Heart right ventricle (tissue), 16 donors: Measurements from ENCODE around the gene SLC35D3. TPM values are rescaled to one million over a fixed set of nuclear protein-coding genes. Genes with fewer than 3 reads are reported as not detected.
"Not testable (repeated sequence)": the region's sequence is repeated elsewhere in the genome, so short reads cannot be mapped to it uniquely, and the experiment has no call there.

Source experiments
- ATAC-seq, 8 donors: fragments of 200-7000 bp; cut with Tn5 transposase; one replicate each; pipeline ENCODE4 v1.9.1; 2020; ENCODE audit warnings: mild to moderate bottlenecking in 8 of 8, moderate library complexity in 8 of 8, moderate number of reproducible peaks in 1 of 8
- DNase-seq, 2 donors: peaks; one replicate each; pipeline ENCODE4 v3.0.0-alpha.2; 2020
- H3K27ac ChIP-seq, 10 donors: fragments of 200-600 bp; sonication (generic) in 2 of 10; one replicate each; pipeline versions ENCODE4 v1.5.0 to v1.8.0; 2020 to 2022; ENCODE audit warnings: mild to moderate bottlenecking in 3 of 10
- H3K27me3 ChIP-seq, 7 donors: fragments of 200-600 bp; one replicate each; pipeline ENCODE4 v1.8.0; 2021 to 2022; ENCODE audit warnings: mild to moderate bottlenecking in 2 of 7
- H3K36me3 ChIP-seq, 9 donors: fragments of 200-600 bp; sonication (generic) in 1 of 9; one replicate each; pipeline versions ENCODE4 v1.5.0 to v1.8.0; 2020 to 2022; ENCODE audit warnings: mild to moderate bottlenecking in 2 of 9
- H3K4me1 ChIP-seq, 9 donors: fragments of 200-600 bp; sonication (generic) in 1 of 9; one replicate each; pipeline versions ENCODE4 v1.5.0 to v1.8.0; 2020 to 2022; ENCODE audit warnings: mild to moderate bottlenecking in 4 of 9
- H3K4me3 ChIP-seq, 10 donors: fragments of 200-600 bp; sonication (generic) in 2 of 10; one replicate each; pipeline versions ENCODE4 v1.5.0 to v1.8.0; 2020 to 2022; ENCODE audit warnings: mild to moderate bottlenecking in 7 of 10, moderate library complexity in 2 of 10
- H3K9me3 ChIP-seq, 11 donors: fragments of 200-600 bp in 10 of 11; sonication (generic) in 2 of 11; one replicate each; pipeline versions ENCODE4 v1.5.0 to v1.8.0; 2013 to 2022; ENCODE audit warnings: mild to moderate bottlenecking in 2 of 11, control low read depth in 1 of 11, moderate library complexity in 1 of 11
- CTCF ChIP-seq, 9 donors: fragments of 200-600 bp; sonication (generic) in 2 of 9; IDR thresholded peaks; one replicate each; pipeline versions ENCODE4 v1.5.0 to v1.8.0; 2021 to 2022; ENCODE audit warnings: antibody characterized with exemption in 9 of 9, mild to moderate bottlenecking in 5 of 9, moderate library complexity in 1 of 9
- WGBS, 2 donors: extraction: QIAGEN DNeasy Blood & Tissue Kit; methylation state at CpG; one replicate each; pipeline ENCODE4 v1.1.7; 2013; ENCODE audit warnings: inconsistent platforms in 1 of 2; 5-methylcytosine and 5-hydroxymethylcytosine counted together
- intact Hi-C, 10 donors: fragments of 100-400 bp; cut with DNase I; formaldehyde crosslinking; loops; one replicate each; pipeline versions ENCODE4 v1.11.1 to v1.14.2; 2022
- polyA plus RNA-seq, 2 donors: library from polyadenylated mRNA; stranded (reverse); fragments of 200-250 nt; gene quantifications; one replicate each; pipeline ENCODE4 v1.2.3, GENCODE V29; 2013
- total RNA-seq, 10 donors: library from RNA; stranded (reverse); fragmentation: NEBNext Ultra II Directional in 3 of 10; extraction: Animal tissue kit (Norgen Biotek cat#: 25700) in 3 of 10; gene quantifications; one replicate each; pipeline versions ENCODE4 v1.2.1 to v1.2.4, GENCODE V29; 2021 to 2023
- donor health status: Arrhythmogenic right ventricular cardiomyopathy.
- donor health status: ischemic (EF 13 %, LVEDD 7.1; RV severe dilation, severe dysfunction).
- donor health status: healthy with polysubstance abuse.
- donor health status: DM: no; HTN: yes; CAD: no.
- donor health status: DM: no; HTN: no; CAD: no.
- donor health status: ischemic (EF 25% LVEDD 6.9; RV normal size, moderate dysfunction).
- donor health status: ischemic (EF 25% LVEDD 5.7; RV mildly dilated, moderate dysfunction).
- donor health status: healthy.
- donor health status: DM: yes; HTN: yes; CAD: no.
- donor health status: Ischemic cardiomyopathy.
- donor health status: ischemic (EF 35%, LVEDD 5.7; RV mildly dilated, moderate dysfunction).
- donor health status: nonischemic (EF 11% LVEDD 7.7; RV severe dilation, severe dysfunction).
- donor health status: DM: yes; HTN: yes; CAD: no.
- donor health status: PGD.
- donor health status: ischemic (EF 29% LVEDD 5.4; RV normal size, mild dysfunction).
- donor health status: nonischemic (EF 23%, LVEDD 6.1; RV moderate dilation, normal function).

The SLC35D3 gene
- total and polyA plus RNA-seq, 12 donors: 0.04 TPM; not detected in 11

DNA sequence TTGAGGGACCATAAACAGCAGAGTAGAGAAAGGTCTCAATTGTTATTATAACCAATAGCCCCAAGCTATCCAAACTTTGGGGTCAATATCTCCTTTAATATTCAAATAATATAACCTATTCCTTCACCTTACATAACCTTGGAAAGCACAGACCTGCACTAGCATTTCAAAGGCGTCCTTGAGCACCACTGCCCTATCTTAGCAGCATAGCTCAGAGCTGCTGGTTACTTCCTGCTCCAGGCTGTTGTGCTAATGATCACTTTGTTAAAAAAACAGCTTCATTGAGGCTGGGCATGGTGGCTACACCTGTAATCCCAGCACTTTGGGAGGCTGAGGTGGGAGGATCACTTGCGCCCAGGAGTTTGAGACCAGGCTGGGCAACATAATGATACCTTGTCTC lies 10.5 kb downstream of the SLC35D3 start:
- intact Hi-C loops: no loop called here
- H3K4me1 ChIP-seq: no peaks in the 10 kb centered on the region
- H3K27me3 ChIP-seq: peaks cover 0 to 26% (median 4%) of the 10 kb centered on the region in 7 donors
- H3K36me3 ChIP-seq: no peaks in the 10 kb centered on the region
- no peak for TF ChIP-seq CTCF (IDR thresholded peaks at IDR 0.05)
- DNase-seq: no peak
- 77 to 80% methylated on average over 2 of the region's 2 CpGs for WGBS, 2 donors
- H3K4me3 ChIP-seq: no peak overlapping the region
- no peak for ATAC-seq
- H3K9me3 ChIP-seq: no peaks in the 10 kb centered on the region
- H3K27ac ChIP-seq: no peak overlapping the region

DNA sequence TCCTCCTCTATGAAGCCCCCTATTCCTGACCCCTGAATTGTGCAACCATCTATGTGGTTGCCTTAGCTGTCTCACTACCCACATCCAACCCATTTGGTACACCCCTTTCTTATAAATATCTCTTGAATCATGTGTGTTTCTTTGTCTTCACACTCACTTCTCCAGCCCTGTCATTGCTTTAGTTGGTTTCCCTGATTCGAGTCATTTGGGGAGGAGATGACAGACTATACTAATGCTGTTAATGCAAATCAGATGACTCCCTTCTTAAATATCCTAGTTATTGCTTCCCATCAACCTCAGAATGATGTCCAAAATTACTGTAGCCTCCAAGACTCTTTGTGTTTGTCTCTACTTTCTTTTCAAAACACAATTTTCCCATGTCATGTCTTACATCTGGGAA lies 23.0 kb downstream of the SLC35D3 start:
- no peaks in the 10 kb centered on the region for H3K36me3 ChIP-seq
- peaks cover 0 to 29% (median 4%) of the 10 kb centered on the region in 7 donors for H3K27me3 ChIP-seq
- no peak for TF ChIP-seq CTCF (IDR thresholded peaks at IDR 0.05)
- DNase-seq (no peak), ATAC-seq (no peak)
- no peak overlapping the region for H3K4me3 ChIP-seq
- H3K27ac ChIP-seq: no peak overlapping the region
- H3K4me1 ChIP-seq: no peaks in the 10 kb centered on the region
- 70 to 83% methylated on average over 1 of the region's 1 CpG for WGBS, 2 donors
- intact Hi-C loops: no loop called here
- no peaks in the 10 kb centered on the region for H3K9me3 ChIP-seq

GRCh38 chr6:136945711-136946121 lies 23.6 kb downstream of the SLC35D3 start:
- H3K9me3 ChIP-seq: no peaks in the 10 kb centered on the region
- DNase-seq: no peak
- no peak overlapping the region for H3K27ac ChIP-seq
- intact Hi-C loops: no loop called here
- ATAC-seq: no peak
- no peak for TF ChIP-seq CTCF (IDR thresholded peaks at IDR 0.05)
- no peak overlapping the region for H3K4me3 ChIP-seq
- peaks cover 0 to 29% (median 4%) of the 10 kb centered on the region in 7 donors for H3K27me3 ChIP-seq
- H3K4me1 ChIP-seq: no peaks in the 10 kb centered on the region
- WGBS, 2 donors: 84 to 87% methylated on average over 4 of the region's 4 CpGs
- H3K36me3 ChIP-seq: no peaks in the 10 kb centered on the region

DNA sequence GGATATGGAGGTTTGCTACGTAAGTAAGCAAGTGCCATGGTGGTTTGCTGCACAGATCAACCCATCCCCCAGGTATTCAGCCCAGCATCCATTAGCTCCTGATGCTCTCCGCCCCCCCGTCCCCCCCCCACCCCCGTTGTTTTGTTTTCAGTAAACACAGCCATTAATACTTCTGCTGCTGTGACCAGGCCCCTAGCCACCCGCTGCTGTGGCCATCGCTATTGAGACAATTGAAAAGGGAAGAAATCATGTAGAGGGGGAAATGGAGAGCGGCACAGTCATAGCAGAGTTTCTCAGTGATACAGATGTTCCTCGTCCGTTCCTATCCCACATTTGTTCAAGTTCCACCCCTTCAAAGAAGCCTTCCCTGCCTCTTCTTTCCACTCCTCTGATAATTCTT lies 24.9 kb downstream of the SLC35D3 start:
- no peak for TF ChIP-seq CTCF (IDR thresholded peaks at IDR 0.05)
- DNase-seq (no peak), ATAC-seq (no peak)
- intact Hi-C loops: no loop called here
- H3K4me1 ChIP-seq: no peaks in the 10 kb centered on the region
- H3K27ac ChIP-seq: no peak overlapping the region
- H3K36me3 ChIP-seq: no peaks in the 10 kb centered on the region
- H3K9me3 ChIP-seq: no peaks in the 10 kb centered on the region
- H3K4me3 ChIP-seq: no peak overlapping the region
- peaks cover 0 to 29% (median 4%) of the 10 kb centered on the region in 7 donors for H3K27me3 ChIP-seq
- whole genome bisulfite sequencing, 2 donors: 53 to 58% methylated on average over 9 of the region's 9 CpGs

GRCh38 chr6:136949957-136950356 lies 27.9 kb downstream of the SLC35D3 start:
- H3K27me3 ChIP-seq: peaks cover 0 to 13% (median 4%) of the 10 kb centered on the region in 7 donors
- H3K36me3 ChIP-seq, H3K4me3 ChIP-seq, DNase-seq, H3K9me3 ChIP-seq, H3K27ac ChIP-seq, intact Hi-C loops, ATAC-seq, H3K4me1 ChIP-seq: not testable (repeated sequence)
- 93% methylated on average over 3 of the region's 3 CpGs for WGBS, 2 donors
